ENCODE measurements around the gene TECTB. TPM values are rescaled to one million over a fixed set of nuclear protein-coding genes. Genes with fewer than 3 reads are reported as not detected.

Gene TECTB
- polyA plus RNA-seq, 5 donors = not detected

GRCh38 chr10:112345743-112346142 is 62.5 kb downstream of the TECTB start:
- no peak for DNase-seq

GRCh38 chr10:112346774-112347173 is 63.6 kb downstream of the TECTB start:
- DNase-seq = no peak

GRCh38 chr10:112347709-112348671 is 64.8 kb downstream of the TECTB start:
- DNase-seq = no peak

- no peak for DNase-seq
Observed at GRCh38 chr10:112348759-112349158, 65.6 kb downstream of the TECTB start.

GRCh38 chr10:112349521-112350085 is 66.4 kb downstream of the TECTB start:
- DNase-seq = no peak

- DNase-seq = no peak
Observed at GRCh38 chr10:112351146-112351545, 67.9 kb downstream of the TECTB start.

GRCh38 chr10:112352044-112352443 is 68.8 kb downstream of the TECTB start:
- no peak for DNase-seq

- no peak for DNase-seq
Observed at GRCh38 chr10:112353046-112353445, 69.8 kb downstream of the TECTB start.

Other genes with a start within 250 kb of the TECTB start
- 10 to 100 TPM; 12.2 to 19.2 (median 16.9) TPM for gene GPAM, start 99.6 kb upstream of the TECTB start, polyA plus RNA-seq (ENCODE audit: insufficient read depth in 1 of 5, insufficient read length in 5 of 5, low replicate concordance in 1 of 5)
- gene ACSL5, start 90.7 kb downstream of the TECTB start, polyA plus RNA-seq (ENCODE audit: insufficient read depth in 1 of 5, insufficient read length in 5 of 5, low replicate concordance in 1 of 5) = 10 to 100 TPM; 13.1 to 14.6 (median 13.9) TPM
- 10 to 100 TPM; 49.4 to 82.7 (median 67.4) TPM for gene ZDHHC6, start 163.5 kb downstream of the TECTB start, polyA plus RNA-seq (ENCODE audit: insufficient read depth in 1 of 5, insufficient read length in 5 of 5, low replicate concordance in 1 of 5)
- 10 to 100 TPM; 13.9 to 19.3 (median 15.6) TPM for gene VTI1A, start 163.8 kb downstream of the TECTB start, polyA plus RNA-seq (ENCODE audit: insufficient read depth in 1 of 5, insufficient read length in 5 of 5, low replicate concordance in 1 of 5)

Measured in right lung (tissue), 5 donors.